WTC11 (cell line): ENCODE results near the gene SPTAN1. TPM values are rescaled to one million over a fixed set of nuclear protein-coding genes. Genes with fewer than 3 reads are reported as not detected.

Source experiments
- ATAC-seq: fragments of 200-7000 bp; cut with Tn5 transposase; 2 replicates; pipeline ENCODE4 v1.10.0; 2021; ENCODE audit warnings: mild to moderate bottlenecking, moderate library complexity
- CTCF ChIA-PET: fragments of 300-600 bp; sonication (Branson Sonifier 250); formaldehyde crosslinking; loops from one replicate; lab custom pipeline; 2021; ENCODE audit warnings: antibody characterized with exemption; lab: Charles Lee
- POLR2A ChIA-PET: fragments of 350-600 bp; sonication (Branson Sonifier 250); formaldehyde crosslinking; loops from one replicate; lab custom pipeline; 2021; ENCODE audit warnings: antibody characterized with exemption; lab: Charles Lee
- DNase-seq: peaks from one replicate; pipeline ENCODE4 v3.0.0; 2021; ENCODE audit warnings: low spot score
- H3K27ac Mint-ChIP-seq: 2 replicates; pipeline ENCODE4 v1.8.0; 2021; ENCODE audit warnings: mixed read lengths
- H3K27me3 Mint-ChIP-seq: 2 replicates; pipeline ENCODE4 v1.8.0; 2021; ENCODE audit warnings: low read depth, mild to moderate bottlenecking, moderate library complexity, mixed read lengths
- H3K36me3 Mint-ChIP-seq: 2 replicates; pipeline ENCODE4 v1.8.0; 2021; ENCODE audit warnings: mixed read lengths
- H3K4me1 Mint-ChIP-seq: 2 replicates; pipeline ENCODE4 v1.8.0; 2022; ENCODE audit warnings: mixed read lengths
- H3K4me3 Mint-ChIP-seq: 2 replicates; pipeline ENCODE4 v1.8.0; 2021; ENCODE audit warnings: mild to moderate bottlenecking, moderate library complexity, mixed read lengths
- H3K9me3 Mint-ChIP-seq: 2 replicates; pipeline ENCODE4 v1.8.0; 2021; ENCODE audit warnings: mixed read lengths
- ATF2 ChIP-seq: sonication (generic); formaldehyde crosslinking; IDR thresholded peaks from 2 replicates; pipeline ENCODE4 v1.8.1; 2022; ENCODE audit warnings: low read depth, missing genetic modification reagents, borderline replicate concordance
- ESRRA ChIP-seq: sonication (generic); formaldehyde crosslinking; IDR thresholded peaks from 2 replicates; pipeline ENCODE4 v1.8.1; 2022; ENCODE audit warnings: mild to moderate bottlenecking, missing genetic modification reagents, borderline replicate concordance
- GTF2I ChIP-seq: fragments of 250-450 bp; sonication (Bioruptor Pico); conservative IDR thresholded peaks from 2 replicates; pipeline ENCODE4 v1.4.0; 2021; ENCODE audit warnings: mild to moderate bottlenecking
- IRF2 ChIP-seq: sonication (generic); formaldehyde crosslinking; IDR thresholded peaks from 2 replicates; pipeline ENCODE4 v1.8.0; 2022; ENCODE audit warnings: low read depth, missing genetic modification reagents, borderline replicate concordance
- JAZF1 ChIP-seq: fragments of 250-450 bp; sonication (Bioruptor Pico); IDR thresholded peaks from 2 replicates; pipeline ENCODE4 v1.9.0; 2021; ENCODE audit warnings: moderate library complexity, mild to moderate bottlenecking, inconsistent platforms
- KAT7 ChIP-seq: sonication (generic); formaldehyde crosslinking; IDR thresholded peaks from 2 replicates; pipeline ENCODE4 v1.8.1; 2023; ENCODE audit warnings: missing genetic modification reagents, mild to moderate bottlenecking, borderline replicate concordance
- NR2C2 ChIP-seq: sonication (generic); formaldehyde crosslinking; IDR thresholded peaks from 2 replicates; pipeline ENCODE4 v1.8.0; 2022; ENCODE audit warnings: mild to moderate bottlenecking, missing genetic modification reagents
- OVOL2 ChIP-seq: fragments of 250-450 bp; sonication (Bioruptor Pico); IDR thresholded peaks from 2 replicates; pipeline ENCODE4 v1.9.0; 2021; ENCODE audit warnings: mild to moderate bottlenecking, borderline replicate concordance
- RORB ChIP-seq: fragments of 250-450 bp; sonication (Bioruptor Pico); IDR thresholded peaks from 2 replicates; pipeline ENCODE4 v1.9.0; 2021; ENCODE audit warnings: mild to moderate bottlenecking
- TP53 ChIP-seq: sonication (generic); formaldehyde crosslinking; IDR thresholded peaks from 2 replicates; pipeline ENCODE4 v1.8.1; 2023; ENCODE audit warnings: mild to moderate bottlenecking, missing genetic modification reagents
- ZNF121 ChIP-seq: sonication (generic); formaldehyde crosslinking; IDR thresholded peaks from 2 replicates; pipeline ENCODE4 v1.8.0; 2023; ENCODE audit warnings: missing genetic modification reagents
- ZNF138 ChIP-seq: sonication (generic); formaldehyde crosslinking; conservative IDR thresholded peaks from 2 replicates; pipeline ENCODE4 v1.8.1; 2022; ENCODE audit warnings: mild to moderate bottlenecking, moderate library complexity, missing genetic modification reagents
- ZNF232 ChIP-seq: sonication (generic); formaldehyde crosslinking; IDR thresholded peaks from 2 replicates; pipeline ENCODE4 v1.8.0; 2022; ENCODE audit warnings: mild to moderate bottlenecking, missing genetic modification reagents
- ZNF317 ChIP-seq: sonication (generic); formaldehyde crosslinking; IDR thresholded peaks from 2 replicates; pipeline ENCODE4 v1.8.1; 2023; ENCODE audit warnings: low read depth, mild to moderate bottlenecking, moderate library complexity, missing genetic modification reagents, borderline replicate concordance
- total RNA-seq: library from RNA; stranded (reverse); gene quantifications from 3 replicates; pipeline ENCODE4 v1.2.3, GENCODE V29; 2021
- TF ChIP-seq, protein P1 (sequence below): fragments of 250-450 bp; sonication (Bioruptor Pico); conservative IDR thresholded peaks from 2 replicates; pipeline ENCODE4 v1.9.0; 2021; ENCODE audit warnings: mild to moderate bottlenecking
- TF ChIP-seq, protein P2 (sequence below): sonication (generic); formaldehyde crosslinking; IDR thresholded peaks from 2 replicates; pipeline ENCODE4 v1.8.1; 2023; ENCODE audit warnings: mild to moderate bottlenecking, missing genetic modification reagents
- TF ChIP-seq, protein P3 (sequence below): sonication (generic); formaldehyde crosslinking; IDR thresholded peaks from 2 replicates; pipeline ENCODE4 v1.8.1; 2023; ENCODE audit warnings: mild to moderate bottlenecking, missing genetic modification reagents
- TF ChIP-seq, protein P4 (sequence below): sonication (generic); formaldehyde crosslinking; conservative IDR thresholded peaks from 2 replicates; pipeline ENCODE4 v1.8.1; 2022; ENCODE audit warnings: mild to moderate bottlenecking, missing genetic modification reagents
- TF ChIP-seq, protein P5 (sequence below): sonication (generic); formaldehyde crosslinking; IDR thresholded peaks from 2 replicates; pipeline ENCODE4 v1.8.1; 2023; ENCODE audit warnings: mild to moderate bottlenecking, moderate library complexity, missing genetic modification reagents
- TF ChIP-seq, protein P6 (sequence below): sonication (generic); formaldehyde crosslinking; IDR thresholded peaks from 2 replicates; pipeline ENCODE4 v1.8.0; 2022; ENCODE audit warnings: mild to moderate bottlenecking, missing genetic modification reagents

SPTAN1 gene
- total RNA-seq, 1 experiment from 2014 or later: 255 TPM

GRCh38 chr9:128654481-128654880 is 102.1 kb downstream of the SPTAN1 start:
- POLR2A ChIA-PET: interaction anchor here (0.7 kb wide), 1 partner anchor 70 kb away, joined by 3 read pairs; no protein-coding TSS in a partner anchor
- H3K4me3 Mint-ChIP-seq: no peak overlapping the region
- no peak for DNase-seq
- no peaks in the 10 kb centered on the region for H3K36me3 Mint-ChIP-seq
- H3K9me3 Mint-ChIP-seq: no peaks in the 10 kb centered on the region
- peaks cover 3% of the 10 kb centered on the region; the same call in 1 of the 2 replicates for H3K4me1 Mint-ChIP-seq
- ATAC-seq: no peak
- CTCF ChIA-PET: interaction anchor here (1.0 to 3.2 kb wide), 2 partner anchors 19 to 48 kb away, joined by 5 to 8 read pairs; partner anchors contain the start of gene PKN3
- H3K27ac Mint-ChIP-seq: peak overlapping the region; percentile 63
- TF ChIP-seq, protein P1, sequence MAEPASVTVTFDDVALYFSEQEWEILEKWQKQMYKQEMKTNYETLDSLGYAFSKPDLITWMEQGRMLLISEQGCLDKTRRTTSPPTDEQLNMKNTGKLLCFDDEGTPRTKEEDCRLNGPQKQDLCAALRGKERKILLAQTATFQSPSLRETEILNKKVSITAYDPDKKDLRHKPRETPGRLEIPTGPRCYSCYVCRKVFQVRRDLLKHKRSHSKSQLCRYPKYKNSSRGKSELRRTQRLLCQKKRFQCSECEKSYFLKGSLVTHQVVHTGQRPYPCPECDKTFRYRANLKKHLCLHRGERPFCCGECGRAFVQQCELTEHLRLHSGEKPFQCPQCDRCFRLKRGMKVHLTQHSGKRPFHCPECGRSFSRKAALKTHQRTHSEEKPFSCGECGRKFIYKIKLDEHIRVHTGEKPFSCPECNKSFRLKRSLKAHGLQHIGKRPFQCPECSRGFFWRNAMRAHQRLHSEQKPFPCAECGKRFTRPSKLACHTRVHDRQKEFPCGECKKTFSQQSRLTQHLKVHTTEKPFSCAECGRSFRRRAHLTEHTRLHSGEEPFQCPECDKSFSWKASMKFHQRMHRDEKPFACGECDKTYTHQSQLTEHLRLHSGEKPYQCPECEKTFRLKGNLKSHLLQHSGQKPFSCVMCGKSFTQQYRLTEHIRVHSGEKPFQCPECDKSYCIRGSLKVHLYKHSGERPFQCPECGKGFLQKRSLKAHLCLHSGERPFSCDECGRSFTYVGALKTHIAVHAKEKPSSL (CRISPR knock-in tag): no peak
- TF ChIP-seq, protein P2, sequence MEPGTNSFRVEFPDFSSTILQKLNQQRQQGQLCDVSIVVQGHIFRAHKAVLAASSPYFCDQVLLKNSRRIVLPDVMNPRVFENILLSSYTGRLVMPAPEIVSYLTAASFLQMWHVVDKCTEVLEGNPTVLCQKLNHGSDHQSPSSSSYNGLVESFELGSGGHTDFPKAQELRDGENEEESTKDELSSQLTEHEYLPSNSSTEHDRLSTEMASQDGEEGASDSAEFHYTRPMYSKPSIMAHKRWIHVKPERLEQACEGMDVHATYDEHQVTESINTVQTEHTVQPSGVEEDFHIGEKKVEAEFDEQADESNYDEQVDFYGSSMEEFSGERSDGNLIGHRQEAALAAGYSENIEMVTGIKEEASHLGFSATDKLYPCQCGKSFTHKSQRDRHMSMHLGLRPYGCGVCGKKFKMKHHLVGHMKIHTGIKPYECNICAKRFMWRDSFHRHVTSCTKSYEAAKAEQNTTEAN (CRISPR knock-in tag): no peak
- no peak for TF ChIP-seq GTF2I
- TF ChIP-seq, protein P3, sequence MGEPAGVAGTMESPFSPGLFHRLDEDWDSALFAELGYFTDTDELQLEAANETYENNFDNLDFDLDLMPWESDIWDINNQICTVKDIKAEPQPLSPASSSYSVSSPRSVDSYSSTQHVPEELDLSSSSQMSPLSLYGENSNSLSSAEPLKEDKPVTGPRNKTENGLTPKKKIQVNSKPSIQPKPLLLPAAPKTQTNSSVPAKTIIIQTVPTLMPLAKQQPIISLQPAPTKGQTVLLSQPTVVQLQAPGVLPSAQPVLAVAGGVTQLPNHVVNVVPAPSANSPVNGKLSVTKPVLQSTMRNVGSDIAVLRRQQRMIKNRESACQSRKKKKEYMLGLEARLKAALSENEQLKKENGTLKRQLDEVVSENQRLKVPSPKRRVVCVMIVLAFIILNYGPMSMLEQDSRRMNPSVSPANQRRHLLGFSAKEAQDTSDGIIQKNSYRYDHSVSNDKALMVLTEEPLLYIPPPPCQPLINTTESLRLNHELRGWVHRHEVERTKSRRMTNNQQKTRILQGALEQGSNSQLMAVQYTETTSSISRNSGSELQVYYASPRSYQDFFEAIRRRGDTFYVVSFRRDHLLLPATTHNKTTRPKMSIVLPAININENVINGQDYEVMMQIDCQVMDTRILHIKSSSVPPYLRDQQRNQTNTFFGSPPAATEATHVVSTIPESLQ (CRISPR knock-in tag): no peak
- no peak for TF ChIP-seq NR2C2 (CRISPR knock-in tag)
- TF ChIP-seq RORB (CRISPR knock-in tag): no peak
- TF ChIP-seq TP53 (CRISPR knock-in tag): no peak
- no peak for TF ChIP-seq ESRRA (CRISPR knock-in tag)
- no peak for TF ChIP-seq JAZF1 (CRISPR knock-in tag)
- no peak for TF ChIP-seq KAT7
- no peak for TF ChIP-seq ATF2
- TF ChIP-seq, protein P4, sequence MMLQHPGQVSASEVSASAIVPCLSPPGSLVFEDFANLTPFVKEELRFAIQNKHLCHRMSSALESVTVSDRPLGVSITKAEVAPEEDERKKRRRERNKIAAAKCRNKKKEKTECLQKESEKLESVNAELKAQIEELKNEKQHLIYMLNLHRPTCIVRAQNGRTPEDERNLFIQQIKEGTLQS (CRISPR knock-in tag): no peak
- TF ChIP-seq ZNF317 (CRISPR knock-in tag): no peak
- TF ChIP-seq, protein P5, sequence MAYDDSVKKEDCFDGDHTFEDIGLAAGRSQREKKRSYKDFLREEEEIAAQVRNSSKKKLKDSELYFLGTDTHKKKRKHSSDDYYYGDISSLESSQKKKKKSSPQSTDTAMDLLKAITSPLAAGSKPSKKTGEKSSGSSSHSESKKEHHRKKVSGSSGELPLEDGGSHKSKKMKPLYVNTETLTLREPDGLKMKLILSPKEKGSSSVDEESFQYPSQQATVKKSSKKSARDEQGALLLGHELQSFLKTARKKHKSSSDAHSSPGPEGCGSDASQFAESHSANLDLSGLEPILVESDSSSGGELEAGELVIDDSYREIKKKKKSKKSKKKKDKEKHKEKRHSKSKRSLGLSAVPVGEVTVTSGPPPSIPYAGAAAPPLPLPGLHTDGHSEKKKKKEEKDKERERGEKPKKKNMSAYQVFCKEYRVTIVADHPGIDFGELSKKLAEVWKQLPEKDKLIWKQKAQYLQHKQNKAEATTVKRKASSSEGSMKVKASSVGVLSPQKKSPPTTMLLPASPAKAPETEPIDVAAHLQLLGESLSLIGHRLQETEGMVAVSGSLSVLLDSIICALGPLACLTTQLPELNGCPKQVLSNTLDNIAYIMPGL: no peak
- TF ChIP-seq OVOL2 (CRISPR knock-in tag): no peak
- no peak for TF ChIP-seq ZNF121 (CRISPR knock-in tag)
- TF ChIP-seq IRF2 (CRISPR knock-in tag): no peak
- no peak for TF ChIP-seq ZNF138 (CRISPR knock-in tag)
- TF ChIP-seq, protein P6, sequence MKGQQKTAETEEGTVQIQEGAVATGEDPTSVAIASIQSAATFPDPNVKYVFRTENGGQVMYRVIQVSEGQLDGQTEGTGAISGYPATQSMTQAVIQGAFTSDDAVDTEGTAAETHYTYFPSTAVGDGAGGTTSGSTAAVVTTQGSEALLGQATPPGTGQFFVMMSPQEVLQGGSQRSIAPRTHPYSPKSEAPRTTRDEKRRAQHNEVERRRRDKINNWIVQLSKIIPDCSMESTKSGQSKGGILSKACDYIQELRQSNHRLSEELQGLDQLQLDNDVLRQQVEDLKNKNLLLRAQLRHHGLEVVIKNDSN (CRISPR knock-in tag): no peak
- no peak for TF ChIP-seq ZNF232
- no peaks in the 10 kb centered on the region for H3K27me3 Mint-ChIP-seq
